OCI-LY7 (cell line): Measurements from ENCODE around the gene DHRS7C. TPM values are rescaled to one million over a fixed set of nuclear protein-coding genes. Genes with fewer than 3 reads are reported as not detected.

Source experiments
- Bru-seq: library from RNA; stranded (reverse); fragments of 400-500 nt; gene quantifications from one replicate; lab custom pipeline; 2021; lab: Mats Ljungman, UMichigan
- BruChase-seq, 2 experiments: library from RNA; stranded (reverse); fragments of 400-500 nt; gene quantifications; one replicate each; lab custom pipeline; 2021; lab: Mats Ljungman, UMichigan
- BruUV-seq: library from RNA; stranded (reverse); fragments of 400-500 nt; replicated peaks from 2 replicates; lab custom pipeline; 2021; lab: Mats Ljungman, UMichigan
- CTCF ChIA-PET: fragments of 300-600 bp; sonication (Branson Sonifier 250); formaldehyde crosslinking; loops from one replicate; lab custom pipeline; 2022; ENCODE audit warnings: antibody characterized with exemption; ENCODE audit not compliant: unreplicated experiment; lab: Charles Lee
- POLR2A ChIA-PET: fragments of 300-600 bp; sonication (Branson Sonifier 250); formaldehyde crosslinking; loops from one replicate; lab custom pipeline; 2022; ENCODE audit warnings: antibody characterized with exemption; lab: Charles Lee
- DNase-seq: peaks from one replicate; pipeline ENCODE4 v3.0.0-alpha.2; 2015; ENCODE audit warnings: low spot score
- H2AFZ ChIP-seq: fragments of 200-600 bp; sonication (generic), shearing (Covaris generic); 2 replicates; pipeline ENCODE4 v1.6.1; 2014; ENCODE audit warnings: mild to moderate bottlenecking, antibody characterized with exemption, low read length, moderate library complexity
- H3K27ac ChIP-seq: fragments of 200-600 bp; sonication (generic); 2 replicates; pipeline ENCODE4 v1.5.1; 2014; ENCODE audit warnings: mixed run types, low read depth, mild to moderate bottlenecking, moderate library complexity, low read length, inconsistent platforms; ENCODE audit not compliant: poor library complexity, severe bottlenecking
- H3K36me3 ChIP-seq: fragments of 200-600 bp; sonication (generic); 2 replicates; pipeline ENCODE4 v1.6.1; 2014; ENCODE audit warnings: mild to moderate bottlenecking, antibody characterized with exemption, low read length, moderate library complexity, mixed read lengths; ENCODE audit not compliant: insufficient read depth
- H3K4me1 ChIP-seq: fragments of 200-600 bp; sonication (generic); 2 replicates; pipeline ENCODE4 v1.5.1; 2014; ENCODE audit warnings: mild to moderate bottlenecking, low read length; ENCODE audit not compliant: insufficient read depth, poor library complexity, severe bottlenecking
- H3K4me2 ChIP-seq: fragments of 200-600 bp; sonication (generic); 2 replicates; pipeline ENCODE4 v1.6.1; 2014; ENCODE audit warnings: mild to moderate bottlenecking, low read length
- H3K4me3 ChIP-seq: fragments of 200-600 bp; sonication (generic); 2 replicates; pipeline ENCODE4 v1.5.1; 2014; ENCODE audit warnings: mild to moderate bottlenecking, low read depth, low read length; ENCODE audit not compliant: poor library complexity, severe bottlenecking
- H3K79me2 ChIP-seq: fragments of 200-600 bp; sonication (generic); 2 replicates; pipeline ENCODE4 v1.6.1; 2016; ENCODE audit warnings: low read depth, mild to moderate bottlenecking, low read length, moderate library complexity, mixed read lengths; ENCODE audit not compliant: insufficient read depth
- H3K9me2 ChIP-seq: fragments of 200-600 bp; sonication (generic); 2 replicates; pipeline ENCODE4 v1.6.1; 2016; ENCODE audit warnings: mild to moderate bottlenecking, low read length, mixed read lengths; ENCODE audit not compliant: insufficient read depth
- H3K9me3 ChIP-seq: fragments of 200-600 bp; sonication (generic); 2 replicates; pipeline ENCODE4 v1.6.1; 2014; ENCODE audit warnings: mild to moderate bottlenecking, mixed run types, low read length, mixed read lengths
- H4K20me1 ChIP-seq: fragments of 200-600 bp; sonication (generic); 2 replicates; pipeline ENCODE4 v1.6.1; 2014; ENCODE audit warnings: mild to moderate bottlenecking, antibody characterized with exemption, low read length, moderate library complexity, mixed read lengths; ENCODE audit not compliant: insufficient read depth
- CTCF ChIP-seq: fragments of 200-600 bp; sonication (generic); conservative IDR thresholded peaks from 2 replicates; pipeline ENCODE4 v1.5.1; 2014; ENCODE audit warnings: mild to moderate bottlenecking, antibody characterized with exemption, low read length, moderate library complexity, mixed read lengths
- EZH2phosphoT487 ChIP-seq: fragments of 200-600 bp; sonication (generic); IDR thresholded peaks from 2 replicates; pipeline ENCODE4 v1.6.1; 2018; ENCODE audit warnings: low read depth, borderline replicate concordance, mild to moderate bottlenecking, mixed run types, antibody characterized with exemption, low read length, moderate library complexity, mixed read lengths
- intact Hi-C: fragments of 100-400 bp; cut with micrococcal nuclease; formaldehyde crosslinking; loops from one replicate; pipeline ENCODE4 v1.10.0; 2022; ENCODE audit not compliant: unreplicated experiment
- long read RNA-seq: library from polyadenylated mRNA; stranded (forward); transcript quantifications from one replicate; pipeline ENCODE4 v2.0.0, GENCODE V29; 2022
- total RNA-seq, 2 experiments: library from RNA; depleted of rRNA in 1 of 2; stranded (reverse); fragments of >200 nt in 1 of 2; shearing (Covaris generic) in 1 of 2; gene quantifications; 2 replicates each; pipeline ENCODE4 v1.2.3, GENCODE V29; 2014 to 2022

DHRS7C gene
- total RNA-seq (2014; rRNA removed; shearing (Covaris generic)) (not detected in 2 replicates), total RNA-seq (2022) (not detected in 2 replicates), Bru-seq, nascent RNA (not detected), BruChase-seq, experiment 1, labeled RNA remaining after a 6-hour chase (not detected), BruChase-seq, experiment 2, labeled RNA remaining after a 2-hour chase (not detected)
- long read RNA-seq: 0 reads

- Histone ChIP-seq H3K36me3 (no peaks in the 10 kb centered on the region), H3K4me3 (no peak within 1 kb of the TSS), H4K20me1 (no peaks in the 10 kb centered on the region), H3K9me2 (no peaks in the 10 kb centered on the region), H3K4me2 (no peak within 1 kb of the TSS), H3K9me3 (no peaks in the 10 kb centered on the region), H3K4me1 (no peaks in the 10 kb centered on the region), H3K79me2 (no peaks in the 10 kb centered on the region), H3K27ac (no peak within 1 kb of the TSS), H2AFZ (no peak within 1 kb of the TSS)
- ChIA-PET POLR2A (interaction anchor here (0.5 kb wide), 1 partner anchor 814 kb away, joined by 3 read pairs; no protein-coding TSS in a partner anchor), CTCF (no interaction called here)
- no peak for DNase-seq
- BruUV-seq: no TSS peak
- intact Hi-C loops: no loop called here
- TF ChIP-seq EZH2phosphoT487: no peak
- TF ChIP-seq CTCF: no peak
Measured at GRCh38 chr17:9790889-9791876, at the start of gene DHRS7C. Gene DHRS7C (minus strand): TSS chr17:9791592. CDS start chr17:9791284, 308 bp downstream.

GRCh38 chr17:9839433-9839832, 48.0 kb upstream of the DHRS7C start:
- H3K79me2 ChIP-seq: no peaks in the 10 kb centered on the region
- DNase-seq: no peak
- H2AFZ ChIP-seq: no peak overlapping the region
- intact Hi-C loops: no loop called here
- no peaks in the 10 kb centered on the region for H3K9me2 ChIP-seq
- ChIA-PET CTCF (no interaction called here), POLR2A (no interaction called here)
- no peaks in the 10 kb centered on the region for H4K20me1 ChIP-seq
- H3K4me2 ChIP-seq: no peak overlapping the region
- no peak overlapping the region for H3K4me3 ChIP-seq
- no peak for TF ChIP-seq EZH2phosphoT487
- no peak for TF ChIP-seq CTCF
- no peaks in the 10 kb centered on the region for H3K36me3 ChIP-seq
- BruUV-seq: no TSS peak
- H3K27ac ChIP-seq: no peak overlapping the region
- no peaks in the 10 kb centered on the region for H3K4me1 ChIP-seq
- H3K9me3 ChIP-seq: no peaks in the 10 kb centered on the region
